Thyroid gland (tissue), 4 donors: ENCODE measurements around the gene TRIM29. TPM values are rescaled to one million over a fixed set of nuclear protein-coding genes. Genes with fewer than 3 reads are reported as not detected.

Experiments
- DNase-seq, 2 donors: peaks; one replicate each; pipeline ENCODE4 v3.0.0-alpha.2; 2019
- H3K27ac ChIP-seq, 3 donors: fragments of 200-600 bp; sonication (generic); 1 replicate in 2 of 3; 2 replicates in 1 of 3; pipeline ENCODE4 v1.5.1; 2016 to 2019; ENCODE audit warnings: mild to moderate bottlenecking in 1 of 3, moderate library complexity in 1 of 3
- H3K27me3 ChIP-seq: fragments of 200-600 bp; sonication (generic); one replicate; pipeline ENCODE4 v1.5.1; 2019
- H3K36me3 ChIP-seq, 2 donors: fragments of 200-600 bp; sonication (generic); one replicate each; pipeline ENCODE4 v1.5.1; 2016 to 2019
- H3K4me1 ChIP-seq, 2 donors: fragments of 200-600 bp; sonication (generic); one replicate each; pipeline ENCODE4 v1.5.1; 2017 to 2019
- H3K4me3 ChIP-seq, 3 donors: fragments of 200-600 bp; sonication (generic); replicated peaks in 1 of 3; 1 replicate in 2 of 3; 2 replicates in 1 of 3; pipeline ENCODE4 v1.5.1; 2016; ENCODE audit warnings: mild to moderate bottlenecking in 1 of 3
- H3K9me3 ChIP-seq: fragments of 200-600 bp; sonication (generic); one replicate; pipeline ENCODE4 v1.5.1; 2017
- CTCF ChIP-seq, 6 experiments: fragments of 200-600 bp in 3 of 6; fragments of 450-650 bp in 3 of 6; sonication (generic) in 3 of 6; IDR thresholded peaks; one replicate each; pipeline ENCODE4 v1.5.1; 2016 to 2019; ENCODE audit warnings: antibody characterized with exemption in 6 of 6, mild to moderate bottlenecking in 2 of 6, inconsistent platforms in 1 of 6, moderate library complexity in 1 of 6
- POLR2A ChIP-seq, 2 donors: fragments of 450-650 bp; IDR thresholded peaks; one replicate each; pipeline ENCODE4 v1.6.1; 2017; ENCODE audit warnings: antibody characterized with exemption in 2 of 2, mild to moderate bottlenecking in 2 of 2, moderate library complexity in 1 of 2
- WGBS, 2 donors: methylation state at CpG; one replicate each; pipeline ENCODE4 v1.1.5; 2017; 5-methylcytosine and 5-hydroxymethylcytosine counted together
- intact Hi-C: fragments of 100-400 bp; cut with DNase I; formaldehyde crosslinking; loops from one replicate; pipeline ENCODE4 v1.15.1; 2023
- total RNA-seq, 4 donors: library from RNA; depleted of rRNA; stranded (reverse); fragments of >200 nt; gene quantifications; one replicate each; pipeline ENCODE4 v1.2.3, GENCODE V29; 2016

The TRIM29 gene
- total RNA-seq, 4 donors from 2014 or later = 1.4 to 3.7 (median 1.6) TPM; not detected in 1

GRCh38 chr11:120172054-120172911 is 34.4 kb upstream of the TRIM29 start:
- H3K9me3 ChIP-seq = no peaks in the 10 kb centered on the region
- H3K27ac ChIP-seq = no peak overlapping the region
- 43 to 49% methylated on average over 23 to 24 of the region's 24 CpGs for WGBS, 2 donors
- H3K36me3 ChIP-seq = no peaks in the 10 kb centered on the region
- DNase-seq = peak; percentile 56 to 68
- no peaks in the 10 kb centered on the region for H3K27me3 ChIP-seq
- no peak overlapping the region for H3K4me3 ChIP-seq
- H3K4me1 ChIP-seq = peaks cover 0 to 13% of the 10 kb centered on the region in 2 donors
- intact Hi-C loops = loop anchor here (5.0 kb wide), 2 partner anchors 55 to 130 kb away; no protein-coding TSS in a partner anchor
- TF ChIP-seq CTCF (IDR thresholded peaks at IDR 0.05) (peak; percentile 58 to 83 (median 73)), POLR2A (IDR thresholded peaks at IDR 0.05) (no peak)

GRCh38 chr11:120170741-120171261 is 32.9 kb upstream of the TRIM29 start:
- TF ChIP-seq CTCF (IDR thresholded peaks at IDR 0.05) = no peak
- no peak for TF ChIP-seq POLR2A (IDR thresholded peaks at IDR 0.05)
- H3K4me1 ChIP-seq = peaks cover 0 to 13% of the 10 kb centered on the region in 2 donors
- H3K9me3 ChIP-seq = no peaks in the 10 kb centered on the region
- no peaks in the 10 kb centered on the region for H3K27me3 ChIP-seq
- 88 to 89% methylated on average over 9 to 12 of the region's 12 CpGs for WGBS, 2 donors
- no peak for DNase-seq
- H3K27ac ChIP-seq = no peak overlapping the region
- intact Hi-C loops = loop anchor here (5.0 kb wide), 2 partner anchors 56 to 132 kb away; no protein-coding TSS in a partner anchor
- H3K36me3 ChIP-seq = no peaks in the 10 kb centered on the region
- no peak overlapping the region for H3K4me3 ChIP-seq

GRCh38 chr11:120169981-120170698 is 32.2 kb upstream of the TRIM29 start:
- peaks cover 0 to 13% of the 10 kb centered on the region in 2 donors for H3K4me1 ChIP-seq
- H3K36me3 ChIP-seq = no peaks in the 10 kb centered on the region
- no peak overlapping the region for H3K4me3 ChIP-seq
- WGBS, 2 donors = 54 to 76% methylated on average over 10 to 15 of the region's 27 CpGs
- no peak for DNase-seq
- H3K27me3 ChIP-seq = no peaks in the 10 kb centered on the region
- intact Hi-C loops = loop anchor here (5.0 kb wide), 2 partner anchors 57 to 132 kb away; no protein-coding TSS in a partner anchor
- H3K9me3 ChIP-seq = no peaks in the 10 kb centered on the region
- TF ChIP-seq POLR2A (IDR thresholded peaks at IDR 0.05) (no peak), CTCF (IDR thresholded peaks at IDR 0.05) (no peak)
- H3K27ac ChIP-seq = no peak overlapping the region

DNA sequence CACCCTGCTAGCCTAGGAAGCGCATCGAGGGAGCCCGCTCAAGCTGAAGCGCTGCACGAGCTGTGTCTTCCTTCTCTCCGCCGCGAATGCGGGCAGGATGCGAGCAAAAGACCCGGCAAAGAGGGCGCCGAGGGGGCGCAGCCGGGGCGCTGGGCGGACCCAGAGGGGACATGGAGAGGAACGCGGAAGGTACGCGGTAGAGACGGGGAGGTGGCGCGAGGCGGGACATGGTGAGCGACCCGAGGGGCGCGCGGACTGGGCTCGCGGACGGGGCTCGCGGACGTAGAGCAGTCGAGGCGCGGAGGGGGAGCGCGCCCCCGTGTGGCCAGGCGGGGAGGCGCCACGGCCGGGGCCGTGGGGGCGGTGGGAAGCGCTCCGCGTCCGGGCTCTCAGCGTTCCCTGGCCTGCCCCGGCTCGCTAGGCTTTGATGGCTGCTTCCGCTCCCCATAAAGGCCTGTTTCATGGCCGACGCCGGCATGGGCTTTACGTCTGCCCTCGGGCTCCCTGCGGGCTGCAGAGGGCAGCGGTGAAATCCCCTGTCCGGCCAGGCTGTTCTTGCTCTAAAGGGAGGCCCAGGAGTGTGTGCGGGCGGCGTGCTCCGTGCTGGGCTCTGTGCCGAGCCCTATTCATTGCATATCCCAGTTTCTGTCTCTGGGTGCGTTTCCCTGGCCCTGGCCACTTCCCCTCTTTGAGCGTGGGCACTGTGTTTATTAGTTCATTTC is 31.2 kb upstream of the TRIM29 start:
- TF ChIP-seq CTCF (IDR thresholded peaks at IDR 0.05) (peak; percentile 18 to 97 (median 87)), POLR2A (IDR thresholded peaks at IDR 0.05) (no peak)
- Histone ChIP-seq H3K36me3 (no peaks in the 10 kb centered on the region), H3K4me3 (peak overlapping the region in 2 of 3 donors; percentile 3 to 33), H3K9me3 (no peaks in the 10 kb centered on the region), H3K4me1 (peaks cover 0 to 13% of the 10 kb centered on the region in 2 donors), H3K27me3 (no peaks in the 10 kb centered on the region), H3K27ac (no peak overlapping the region)
- peak; percentile 61 to 64 for DNase-seq
- intact Hi-C loops = no loop called here
- WGBS, 2 donors = 1 to 13% methylated on average over 11 to 23 of the region's 71 CpGs
